ENCODE measurements around the gene ADIPOR2. TPM values are rescaled to one million over a fixed set of nuclear protein-coding genes. Genes with fewer than 3 reads are reported as not detected.

Gene ADIPOR2
- total and polyA plus RNA-seq, 4 donors: 26.6 to 68.3 (median 41.7) TPM

DNA sequence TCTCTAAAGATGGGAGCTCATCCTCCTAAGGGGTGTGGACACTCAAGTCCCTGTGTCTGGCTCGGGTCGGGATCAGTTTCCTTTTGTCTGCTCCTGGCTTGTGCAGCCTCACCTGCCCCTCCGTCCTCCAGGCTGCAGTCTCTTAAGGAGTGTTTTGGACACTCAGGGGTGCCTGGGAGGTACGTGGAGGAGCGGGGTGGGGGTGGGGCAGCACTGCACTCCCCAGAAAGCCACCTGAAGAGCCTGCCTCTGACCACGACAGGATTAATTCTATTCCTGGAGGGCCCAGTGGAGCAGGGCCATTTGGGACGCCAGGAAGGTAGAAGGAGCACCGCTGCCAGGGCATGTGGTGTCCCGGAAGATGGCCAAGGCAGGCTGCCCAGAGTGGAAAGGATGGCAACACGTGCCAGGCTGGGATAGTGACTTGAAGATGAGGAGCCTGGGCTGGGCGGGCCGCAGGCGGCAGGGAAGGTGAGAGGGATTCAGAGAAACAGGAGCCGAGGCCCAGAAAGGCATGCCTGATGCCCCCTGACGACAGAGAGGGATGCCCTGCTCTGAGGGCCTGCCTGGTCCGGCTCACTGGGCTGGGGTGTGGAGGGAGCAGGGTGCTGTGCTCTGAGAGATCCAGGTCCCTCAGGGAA, 114.7 kb downstream of the ADIPOR2 start:
- H3K27me3 ChIP-seq (ENCODE audit: control insufficient read depth in 4 of 4, insufficient read depth in 4 of 4, low read length in 3 of 4): no peaks in the 10 kb centered on the region
- H3K9me3 ChIP-seq (ENCODE audit: control insufficient read depth in 4 of 4, low read length in 3 of 4): no peaks in the 10 kb centered on the region
- H3K27ac ChIP-seq (ENCODE audit: low read depth in 1 of 2, low read length in 2 of 2): no peak overlapping the region
- no peak overlapping the region for H3K4me3 ChIP-seq (ENCODE audit: low read depth in 1 of 3, low read length in 3 of 3)
- 96% methylated on average over 16 of the region's 16 CpGs for WGBS
- H3K9ac ChIP-seq (ENCODE audit: low read depth in 1 of 2, low read length in 2 of 2): no peak overlapping the region
- TF ChIP-seq RAD21 (IDR thresholded peaks at IDR 0.05) (no peak), SP1 (IDR thresholded peaks at IDR 0.05) (no peak), RXRA (IDR thresholded peaks at IDR 0.05) (no peak), MAX (IDR thresholded peaks at IDR 0.05) (no peak)
- H3K36me3 ChIP-seq (ENCODE audit: control insufficient read depth in 4 of 4, insufficient read depth in 3 of 4, low read depth in 1 of 4, low read length in 3 of 4): no peaks in the 10 kb centered on the region
- no peak for DNase-seq (ENCODE audit: low spot score)
- no peaks in the 10 kb centered on the region for H3K4me1 ChIP-seq (ENCODE audit: control insufficient read depth in 4 of 4, insufficient read depth in 4 of 4, low read length in 3 of 4)

- no peak overlapping the region for H3K27ac ChIP-seq (ENCODE audit: low read depth in 1 of 2, low read length in 2 of 2)
- TF ChIP-seq MAX (IDR thresholded peaks at IDR 0.05) (no peak), NR2F2 (IDR thresholded peaks at IDR 0.05) (no peak), SP1 (IDR thresholded peaks at IDR 0.05) (no peak), CTCF (IDR thresholded peaks at IDR 0.05; ENCODE audit: low read depth, low read length, missing input control) (no peak), JUND (IDR thresholded peaks at IDR 0.05) (no peak), EGR1 (IDR thresholded peaks at IDR 0.05; ENCODE audit: low read depth in 2 of 2) (no peak), HNF4G (IDR thresholded peaks at IDR 0.05) (no peak)
- TF ChIP-seq, protein P1, sequence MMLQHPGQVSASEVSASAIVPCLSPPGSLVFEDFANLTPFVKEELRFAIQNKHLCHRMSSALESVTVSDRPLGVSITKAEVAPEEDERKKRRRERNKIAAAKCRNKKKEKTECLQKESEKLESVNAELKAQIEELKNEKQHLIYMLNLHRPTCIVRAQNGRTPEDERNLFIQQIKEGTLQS (IDR thresholded peaks at IDR 0.05): no peak
- 78% methylated on average over 7 of the region's 7 CpGs for WGBS
- no peak overlapping the region for H3K9ac ChIP-seq (ENCODE audit: low read depth in 1 of 2, low read length in 2 of 2)
- no peak for DNase-seq (ENCODE audit: low spot score)
- no peaks in the 10 kb centered on the region for H3K27me3 ChIP-seq (ENCODE audit: control insufficient read depth in 4 of 4, insufficient read depth in 4 of 4, low read length in 3 of 4)
- H3K4me1 ChIP-seq (ENCODE audit: control insufficient read depth in 4 of 4, insufficient read depth in 4 of 4, low read length in 3 of 4): no peaks in the 10 kb centered on the region
- no peak overlapping the region for H3K4me3 ChIP-seq (ENCODE audit: low read depth in 1 of 3, low read length in 3 of 3)
- H3K36me3 ChIP-seq (ENCODE audit: control insufficient read depth in 4 of 4, insufficient read depth in 3 of 4, low read depth in 1 of 4, low read length in 3 of 4): no peaks in the 10 kb centered on the region
- no peaks in the 10 kb centered on the region for H3K9me3 ChIP-seq (ENCODE audit: control insufficient read depth in 4 of 4, low read length in 3 of 4)
Measured at GRCh38 chr12:1806301-1807086, 115.6 kb downstream of the ADIPOR2 start.

GRCh38 chr12:1807087-1807860, 116.4 kb downstream of the ADIPOR2 start:
- Histone ChIP-seq H3K4me1 (ENCODE audit: control insufficient read depth in 4 of 4, insufficient read depth in 4 of 4, low read length in 3 of 4) (no peaks in the 10 kb centered on the region), H3K27ac (ENCODE audit: low read depth in 1 of 2, low read length in 2 of 2) (no peak overlapping the region), H3K27me3 (ENCODE audit: control insufficient read depth in 4 of 4, insufficient read depth in 4 of 4, low read length in 3 of 4) (no peaks in the 10 kb centered on the region), H3K9me3 (ENCODE audit: control insufficient read depth in 4 of 4, low read length in 3 of 4) (no peaks in the 10 kb centered on the region), H3K36me3 (ENCODE audit: control insufficient read depth in 4 of 4, insufficient read depth in 3 of 4, low read depth in 1 of 4, low read length in 3 of 4) (no peaks in the 10 kb centered on the region), H3K9ac (ENCODE audit: low read depth in 1 of 2, low read length in 2 of 2) (no peak overlapping the region), H3K4me3 (ENCODE audit: low read depth in 1 of 3, low read length in 3 of 3) (no peak overlapping the region)
- no peak for TF ChIP-seq GABPA (IDR thresholded peaks at IDR 0.05 in 1 of 2, conservative IDR thresholded peaks at IDR 0.05 in 1 of 2)
- TF ChIP-seq MAX (IDR thresholded peaks at IDR 0.05): no peak
- TF ChIP-seq TAF1 (conservative IDR thresholded peaks at IDR 0.05): no peak
- TF ChIP-seq, protein P2, sequence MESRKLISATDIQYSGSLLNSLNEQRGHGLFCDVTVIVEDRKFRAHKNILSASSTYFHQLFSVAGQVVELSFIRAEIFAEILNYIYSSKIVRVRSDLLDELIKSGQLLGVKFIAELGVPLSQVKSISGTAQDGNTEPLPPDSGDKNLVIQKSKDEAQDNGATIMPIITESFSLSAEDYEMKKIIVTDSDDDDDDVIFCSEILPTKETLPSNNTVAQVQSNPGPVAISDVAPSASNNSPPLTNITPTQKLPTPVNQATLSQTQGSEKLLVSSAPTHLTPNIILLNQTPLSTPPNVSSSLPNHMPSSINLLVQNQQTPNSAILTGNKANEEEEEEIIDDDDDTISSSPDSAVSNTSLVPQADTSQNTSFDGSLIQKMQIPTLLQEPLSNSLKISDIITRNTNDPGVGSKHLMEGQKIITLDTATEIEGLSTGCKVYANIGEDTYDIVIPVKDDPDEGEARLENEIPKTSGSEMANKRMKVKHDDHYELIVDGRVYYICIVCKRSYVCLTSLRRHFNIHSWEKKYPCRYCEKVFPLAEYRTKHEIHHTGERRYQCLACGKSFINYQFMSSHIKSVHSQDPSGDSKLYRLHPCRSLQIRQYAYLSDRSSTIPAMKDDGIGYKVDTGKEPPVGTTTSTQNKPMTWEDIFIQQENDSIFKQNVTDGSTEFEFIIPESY (IDR thresholded peaks at IDR 0.05): no peak
- TF ChIP-seq HNF4G (IDR thresholded peaks at IDR 0.05): no peak
- DNase-seq (ENCODE audit: low spot score): no peak
- WGBS: 90% methylated on average over 15 of the region's 15 CpGs
